DMS 273 (cell line): ENCODE data around the gene TP63.

ENCODE experiments used
- DNase-seq: peaks from one replicate; lab custom pipeline; 2025; ENCODE audit not compliant: unreplicated experiment; lab: John Stamatoyannopoulos, UW

TP63 gene

DNA sequence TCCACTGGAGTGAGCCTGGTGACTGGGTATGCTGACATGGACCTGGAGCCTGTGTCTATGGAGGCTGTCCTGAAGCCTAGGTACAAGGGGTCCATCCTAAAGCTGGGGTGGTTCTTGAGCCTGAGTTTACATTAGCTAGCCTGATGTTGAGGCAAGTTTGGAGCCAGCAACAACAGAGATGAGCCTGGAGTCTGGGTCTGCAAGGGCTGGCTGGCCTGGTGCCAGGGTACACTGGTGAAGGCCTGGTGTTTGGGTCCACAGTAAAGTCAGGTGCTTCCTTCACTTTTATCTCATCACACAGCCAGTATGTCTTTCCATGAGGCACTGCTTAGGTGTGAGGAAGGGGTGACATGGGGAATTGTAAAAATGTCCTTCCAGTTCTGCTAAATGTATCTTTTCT, 49.5 kb downstream of the TP63 start:
- no peak for DNase-seq

DNA sequence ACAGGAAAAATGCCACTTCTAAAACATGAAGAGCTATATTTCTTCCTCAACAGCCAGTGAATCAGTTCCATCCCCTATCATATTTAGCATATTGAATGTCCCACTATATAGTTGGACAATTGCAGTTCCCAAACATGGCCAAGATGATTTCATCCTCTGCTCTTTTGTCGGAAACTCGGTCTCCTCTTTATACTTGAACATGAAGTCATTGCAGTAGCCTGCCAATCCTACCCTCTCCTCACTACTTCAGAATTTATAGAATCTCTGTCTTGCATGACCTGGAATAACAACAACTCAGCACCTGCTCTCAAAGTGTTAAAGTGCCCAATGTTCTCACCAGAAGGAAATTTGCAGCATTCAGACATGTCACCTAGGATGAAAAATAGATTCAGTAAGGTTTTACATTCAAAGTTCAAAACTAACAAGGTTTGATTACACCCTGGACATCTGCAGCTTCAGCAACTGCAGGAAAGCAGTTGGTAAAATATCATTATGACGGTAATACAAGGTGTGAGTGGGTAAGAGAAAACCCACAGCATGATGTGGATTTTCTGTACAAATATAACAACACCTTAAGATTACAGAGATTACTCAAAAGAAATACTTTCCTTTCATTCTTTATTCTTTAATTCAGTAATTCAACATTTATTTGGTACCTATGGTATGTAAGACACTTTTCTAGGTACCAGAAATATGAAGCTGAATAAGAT, 52.5 kb downstream of the TP63 start:
- DNase-seq, result no peak

DNA sequence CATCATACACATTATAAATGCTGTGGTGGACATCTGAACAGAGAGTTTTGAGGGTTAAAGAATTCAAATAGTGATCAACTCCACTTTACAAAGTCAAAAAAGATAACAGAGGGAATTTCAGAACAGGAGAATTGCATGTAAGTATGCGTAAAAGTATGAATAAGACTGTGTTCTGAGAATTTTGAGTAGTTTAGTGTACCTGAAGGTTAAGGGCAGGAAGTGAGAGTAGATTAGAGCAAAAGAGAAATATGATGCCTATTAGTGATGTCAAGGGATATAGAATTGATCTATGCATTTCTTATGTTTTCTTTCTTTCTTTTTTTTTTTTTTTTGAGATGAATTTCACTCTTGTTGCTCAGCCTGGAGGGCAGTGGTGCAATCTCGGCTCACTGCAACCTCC, 53.1 kb downstream of the TP63 start:
- no peak for DNase-seq

DNA sequence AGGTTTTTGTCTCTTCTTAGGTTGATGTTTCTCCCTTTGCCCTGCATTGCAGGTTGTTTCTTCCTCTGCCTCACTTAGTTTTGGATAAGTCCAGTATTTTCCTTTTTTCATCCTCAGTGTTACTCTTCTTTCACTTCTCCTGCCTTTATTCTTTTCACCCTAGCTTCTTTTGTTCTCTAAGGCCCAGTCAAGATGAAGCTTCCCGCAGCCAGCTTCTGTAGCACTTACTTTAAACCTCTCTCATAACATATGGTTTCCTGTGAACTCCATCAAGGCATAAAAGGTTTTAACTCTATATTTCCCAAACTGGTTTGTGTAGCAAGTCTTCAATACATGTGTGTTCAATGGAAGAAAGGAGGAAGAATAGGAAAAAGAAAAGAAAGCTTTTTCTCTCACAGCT, 54.1 kb downstream of the TP63 start:
- DNase-seq, result no peak

DNA sequence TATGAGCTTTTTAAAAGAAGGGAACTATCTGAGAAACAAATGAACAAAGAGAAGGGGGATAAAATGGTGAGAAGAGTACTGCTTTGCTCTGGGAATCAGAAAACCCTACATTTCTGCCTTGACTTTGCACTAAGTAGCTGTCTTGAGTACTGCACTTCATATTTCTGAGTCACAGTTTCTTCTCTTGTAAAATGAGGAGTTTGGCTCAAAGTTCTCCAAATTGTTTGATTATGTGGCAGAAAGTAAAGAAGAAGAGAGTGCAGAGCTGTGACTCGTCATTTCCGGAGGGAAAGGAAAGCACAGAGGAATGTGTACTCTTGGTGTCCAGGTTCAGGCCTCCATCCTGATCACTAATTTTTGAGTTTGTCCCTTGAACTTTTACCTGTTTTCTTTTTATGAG, 54.7 kb downstream of the TP63 start:
- no peak for DNase-seq

DNA sequence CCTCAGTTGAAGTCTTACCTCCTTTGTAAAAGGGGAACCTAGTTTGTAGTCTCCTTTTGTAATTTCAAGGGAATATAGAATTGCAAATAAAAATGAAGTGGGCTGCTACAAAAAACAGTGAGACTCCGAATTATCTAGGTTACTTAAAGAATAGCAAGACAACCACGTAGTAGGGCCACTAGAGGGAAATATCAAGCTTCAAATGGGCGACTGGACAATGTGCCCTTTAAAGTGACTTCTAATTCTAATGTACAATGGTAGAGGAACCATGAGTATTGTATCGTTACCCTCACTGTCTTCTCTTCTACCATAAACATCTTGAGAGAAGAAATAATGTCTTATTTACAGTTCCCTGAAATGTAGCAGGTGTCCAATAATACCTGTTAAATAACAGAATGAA, 56.3 kb downstream of the TP63 start:
- DNase-seq, result no peak

DNA sequence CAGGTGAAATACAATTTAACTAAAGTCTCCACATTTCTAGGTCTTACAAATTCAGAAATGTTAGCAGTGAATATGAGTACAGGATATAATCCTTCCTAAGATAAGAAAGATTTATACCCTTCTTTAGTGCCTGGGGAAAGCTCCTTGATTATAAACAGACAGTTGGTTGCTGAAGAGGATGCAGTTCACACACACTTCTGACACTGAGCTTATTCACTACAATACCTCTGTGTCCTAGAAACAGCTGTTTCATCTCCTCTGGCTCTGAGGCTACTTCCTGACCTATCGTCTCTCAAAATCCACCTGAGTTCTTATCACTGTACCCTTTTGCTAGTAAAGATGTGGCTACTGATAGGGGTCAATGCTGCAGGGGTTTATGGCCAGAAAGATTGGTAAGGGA, 57.1 kb downstream of the TP63 start:
- no peak for DNase-seq

DNA sequence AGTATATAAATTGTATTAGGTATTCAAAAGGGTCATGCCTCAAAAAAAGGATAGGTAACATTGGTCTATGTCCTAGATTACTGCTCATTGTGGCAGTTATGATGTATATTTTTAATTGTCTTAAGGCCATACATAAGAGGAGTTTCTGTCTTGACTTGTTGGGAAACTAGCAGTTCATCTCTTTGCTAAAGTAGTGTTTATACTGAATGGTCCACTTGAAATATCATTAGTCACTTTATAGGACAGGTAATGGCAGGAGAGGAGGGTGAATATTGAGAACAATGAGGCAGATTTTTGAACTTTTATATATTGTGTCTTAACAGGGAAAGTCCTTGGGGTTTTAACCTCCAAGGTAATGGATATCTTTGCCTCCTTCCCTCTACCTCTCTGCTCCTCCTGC, 58.4 kb downstream of the TP63 start:
- no peak for DNase-seq

DNA sequence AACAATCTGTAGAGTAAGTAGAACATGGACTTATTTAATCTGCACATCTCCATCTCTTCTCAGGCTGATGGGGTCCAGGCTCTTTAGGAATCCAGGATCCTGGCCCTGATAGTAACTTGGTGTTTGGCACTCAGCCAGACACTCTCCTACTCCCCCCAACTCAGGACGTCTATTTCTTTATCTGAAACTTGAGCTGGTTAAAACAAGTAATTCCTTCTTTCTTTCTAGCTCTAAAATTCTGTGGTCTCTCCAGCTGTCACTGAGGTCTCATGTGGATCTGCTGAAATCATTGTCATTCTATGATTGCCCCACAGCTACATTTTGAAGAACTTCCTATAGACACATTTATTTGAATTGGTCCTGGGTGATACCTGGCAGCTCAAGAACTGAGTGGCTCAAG, 59.0 kb downstream of the TP63 start:
- DNase-seq, result no peak

DNA sequence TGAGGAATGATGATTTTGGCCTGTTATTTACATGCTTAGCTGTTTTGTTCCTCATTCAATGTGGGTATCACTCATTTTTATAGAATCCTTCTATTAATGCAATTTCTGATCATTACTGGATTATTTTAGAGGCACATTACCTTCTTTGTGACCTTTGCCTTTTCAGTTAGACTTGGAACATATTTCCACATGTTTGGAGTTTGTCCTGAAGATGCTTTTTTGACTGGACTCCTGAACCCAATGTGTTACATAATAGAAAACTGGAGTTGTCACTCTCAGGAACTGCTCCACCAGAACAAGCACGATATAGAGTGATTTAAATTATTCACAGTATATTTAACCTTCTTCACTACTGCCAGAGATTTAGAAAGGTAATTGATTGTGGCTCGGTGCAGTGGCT, 59.5 kb downstream of the TP63 start:
- DNase-seq, result no peak

DNA sequence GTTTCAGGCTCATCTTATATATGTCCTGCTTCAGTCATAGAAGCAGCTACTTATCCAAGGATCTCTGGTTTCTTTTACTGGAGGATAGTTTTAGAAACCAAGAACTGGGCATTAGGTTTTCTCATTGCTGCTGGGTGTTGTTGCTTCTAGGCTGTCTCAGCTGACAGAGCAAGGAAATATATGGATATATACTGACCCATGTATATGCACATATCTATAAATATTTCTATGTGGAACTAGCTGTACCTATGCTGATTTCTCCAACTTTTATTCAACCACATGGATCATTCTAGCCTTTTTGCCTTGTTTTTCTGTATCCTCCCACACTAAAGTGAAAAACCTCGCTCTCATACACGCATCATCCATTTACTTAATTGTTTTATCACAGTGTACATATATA, 64.2 kb downstream of the TP63 start:
- DNase-seq, result no peak

DNA sequence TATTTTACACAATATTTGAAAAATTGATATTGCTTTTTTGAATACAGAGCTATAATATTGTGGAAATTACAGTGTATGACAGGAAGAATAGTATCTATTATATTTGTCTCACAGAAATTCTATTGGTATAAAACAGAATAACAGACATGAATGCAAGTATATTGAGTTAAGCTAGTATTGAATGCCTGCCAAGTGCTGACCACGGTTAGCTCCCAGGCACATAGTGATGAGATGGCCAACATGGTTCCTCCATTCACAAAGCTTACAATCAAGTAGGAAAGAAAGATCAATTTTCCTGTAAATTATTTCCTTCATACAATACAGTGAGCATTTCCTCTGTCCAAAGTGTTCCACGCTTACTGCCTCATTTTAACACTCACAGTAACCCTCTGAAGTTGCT, 67.6 kb downstream of the TP63 start:
- no peak for DNase-seq

DNA sequence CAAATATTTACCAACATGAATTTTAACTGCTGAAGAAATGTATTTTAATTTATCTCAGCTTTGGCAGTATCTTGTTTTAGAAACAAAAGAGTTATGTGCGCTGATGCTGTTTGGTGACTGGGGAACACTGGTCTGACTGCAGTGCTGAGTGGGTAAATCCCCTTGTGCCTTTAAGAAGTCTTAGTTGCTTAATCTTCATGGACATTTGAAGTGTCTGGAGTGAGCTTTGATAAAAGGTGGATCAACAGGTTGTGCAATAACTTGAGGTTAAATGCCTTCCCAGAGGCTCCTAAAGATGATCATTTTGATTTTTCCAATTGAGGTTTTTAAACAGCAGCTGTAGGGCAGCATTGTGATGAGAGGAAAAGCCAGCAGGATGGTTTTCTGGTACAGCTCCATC, 68.7 kb downstream of the TP63 start:
- no peak for DNase-seq

DNA sequence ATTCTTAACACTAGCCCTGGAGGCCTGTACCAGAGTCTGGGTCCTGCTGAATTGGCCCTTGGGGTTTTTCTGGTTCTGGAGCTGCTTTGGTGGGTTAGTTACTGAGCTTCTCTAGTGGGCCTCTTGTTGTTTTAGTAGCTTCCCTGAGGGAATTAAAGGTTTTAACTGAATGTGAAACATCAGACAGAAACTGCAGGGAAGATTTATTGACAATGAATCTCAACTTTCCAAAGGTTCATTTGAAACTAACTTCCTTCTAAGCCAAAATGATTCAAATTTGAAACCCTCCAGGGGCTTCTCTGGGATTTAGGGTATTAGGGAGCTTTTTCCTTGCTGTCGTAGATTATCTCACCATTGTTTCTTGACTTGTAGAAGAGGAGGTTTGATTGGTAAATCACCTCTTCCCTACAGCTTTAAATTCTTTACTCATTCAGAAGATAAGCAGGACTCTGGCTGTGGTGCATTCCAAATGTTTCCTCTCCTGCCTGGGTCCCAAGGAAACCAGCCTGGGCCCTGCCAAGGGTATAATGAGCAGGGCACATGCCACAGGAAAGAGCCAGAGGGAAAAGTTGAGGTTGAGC, 71.0 kb downstream of the TP63 start:
- DNase-seq, result no peak

DNA sequence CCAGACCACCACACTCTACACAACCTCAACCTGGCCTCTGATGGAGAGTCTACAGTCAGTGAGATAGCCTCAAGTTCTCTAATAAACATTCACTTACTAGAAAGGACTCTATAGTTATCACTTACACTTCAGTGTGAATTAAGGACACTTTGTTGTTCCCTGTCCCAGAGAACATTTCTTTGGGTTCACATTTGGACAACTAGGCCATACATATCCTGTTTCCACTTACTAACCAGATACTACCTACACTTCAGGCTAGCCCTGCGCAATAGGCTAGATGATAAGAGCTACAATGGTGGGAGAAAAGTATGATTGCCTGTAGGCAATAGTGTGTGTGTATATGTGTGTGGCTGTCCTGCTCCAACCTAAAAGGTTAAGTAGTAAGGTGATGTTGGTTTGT, 72.7 kb downstream of the TP63 start:
- DNase-seq, result no peak

DNA sequence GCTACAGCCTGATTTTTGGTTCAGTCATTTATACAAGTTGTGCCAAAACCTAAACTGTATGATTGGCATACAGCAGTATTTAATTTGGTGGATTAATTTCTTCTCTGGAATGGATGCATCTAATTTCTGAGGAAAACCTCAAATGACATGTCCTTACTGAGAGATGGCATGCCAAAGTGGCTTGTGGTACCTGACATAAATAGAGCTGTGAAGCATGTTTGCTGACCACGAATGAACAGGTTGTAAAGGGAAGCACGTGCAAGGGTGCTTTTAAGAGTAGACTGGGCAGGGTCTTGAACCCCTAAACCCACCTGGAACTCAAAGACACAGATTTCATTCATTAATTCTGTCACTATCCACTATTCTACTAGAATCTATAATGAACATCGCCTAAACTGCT, 77.2 kb downstream of the TP63 start:
- DNase-seq, result no peak

DNA sequence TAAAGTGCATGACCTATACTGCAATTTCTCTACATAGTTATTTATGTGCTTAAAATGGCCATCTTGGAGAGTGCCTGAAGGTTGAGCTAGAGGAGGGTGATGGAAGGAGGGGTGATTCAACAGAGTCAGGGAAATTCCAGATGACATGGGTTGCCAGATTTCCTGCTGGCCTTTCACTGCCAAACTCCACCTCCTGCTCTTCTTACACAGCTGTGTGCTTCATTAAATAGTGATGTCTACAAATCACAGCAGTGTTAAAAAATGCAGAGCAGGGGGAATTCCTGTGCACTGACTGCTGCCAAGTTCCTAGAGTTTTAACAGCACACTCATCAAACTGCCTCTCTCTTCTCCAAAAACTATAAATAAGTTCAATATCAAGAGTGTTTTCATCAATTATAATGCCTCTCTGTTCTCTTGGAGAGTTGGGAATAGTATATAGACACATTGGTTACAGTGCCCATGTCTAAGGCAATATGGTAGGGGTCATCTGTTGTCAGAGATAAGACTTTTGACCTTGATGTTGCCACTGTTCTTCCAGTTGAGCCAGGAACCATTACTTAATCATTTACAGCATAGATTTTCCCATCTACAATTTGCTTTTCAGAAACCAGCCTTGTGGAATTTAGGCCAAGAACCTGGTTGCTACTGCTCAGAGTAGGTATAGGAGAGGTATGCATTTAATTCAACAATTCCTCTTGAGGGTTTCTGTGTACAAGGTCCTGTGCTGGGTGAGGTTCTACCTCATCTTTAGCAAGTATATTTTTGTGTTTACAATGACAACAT, 79.6 kb downstream of the TP63 start:
- peak; percentile 10 for DNase-seq

DNA sequence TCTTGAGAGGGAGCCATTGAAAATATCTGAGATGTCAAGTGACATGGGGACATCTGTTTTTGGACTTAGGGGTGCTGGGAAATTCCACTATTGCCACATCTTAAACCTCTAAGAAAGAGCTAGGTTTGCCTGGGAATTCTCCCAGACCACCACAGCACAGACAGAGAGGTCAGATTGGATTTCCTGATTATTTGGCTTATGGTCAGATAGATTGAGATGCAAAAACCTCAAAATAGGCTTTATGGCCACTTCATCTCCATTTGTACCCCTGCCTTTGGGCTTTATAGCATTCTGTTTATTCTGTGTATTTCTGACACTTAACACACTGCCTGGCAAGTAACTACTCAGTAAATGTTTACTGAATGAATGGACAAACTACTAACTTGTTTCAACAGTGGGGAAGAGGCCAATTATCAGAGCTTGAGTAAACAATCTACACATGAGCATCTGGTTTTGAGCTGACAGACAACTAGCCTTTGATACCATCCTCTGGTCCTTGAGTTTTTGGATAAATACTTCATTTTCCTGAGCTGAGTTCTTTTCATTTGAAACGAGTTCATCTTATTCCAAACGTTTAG, 81.8 kb downstream of the TP63 start:
- no peak for DNase-seq

DNA sequence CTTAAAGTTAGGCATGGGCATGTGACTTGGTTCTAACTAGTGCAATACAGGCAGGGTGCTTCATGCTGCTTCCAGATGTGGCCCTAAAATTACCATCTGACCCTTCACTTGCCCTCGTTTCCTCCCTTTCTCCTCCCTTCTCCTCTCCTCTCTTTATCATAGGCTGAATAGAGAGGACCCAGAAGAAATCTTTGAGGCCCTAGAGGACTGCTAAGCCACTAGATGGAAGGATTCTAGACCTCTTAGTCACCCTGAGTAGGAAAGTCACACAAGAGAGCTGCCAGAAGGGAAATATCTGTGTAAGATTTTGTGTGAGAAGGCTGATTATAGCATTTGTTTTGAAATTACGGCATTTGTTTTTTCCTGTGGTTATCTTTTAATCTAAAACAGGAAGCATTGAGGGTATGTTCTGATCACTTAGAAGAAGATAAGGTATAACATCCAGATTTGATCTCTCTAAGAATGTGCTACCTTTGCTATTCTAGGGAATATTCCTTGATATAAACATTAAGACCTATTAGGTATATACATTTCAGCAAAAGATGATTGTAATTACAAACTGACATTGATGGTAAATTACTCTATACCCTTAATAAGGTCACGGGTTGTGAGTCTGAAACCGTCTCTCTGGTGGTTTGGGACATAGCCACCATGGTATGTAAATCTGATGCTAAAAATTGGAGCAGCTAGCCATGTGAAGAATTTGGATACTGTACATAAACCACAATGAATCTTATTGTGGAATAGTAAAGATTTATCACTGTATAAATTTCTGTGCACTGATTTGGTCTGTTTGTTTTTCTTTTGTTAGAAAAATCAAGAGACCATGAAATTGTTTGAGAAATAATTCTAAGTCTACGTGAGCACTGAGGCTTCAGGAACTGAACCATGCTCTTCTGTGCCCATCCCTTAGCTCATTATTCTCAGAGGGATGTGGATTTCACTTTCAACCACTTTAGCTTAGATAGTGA, 84.1 kb downstream of the TP63 start:
- no peak for DNase-seq

DNA sequence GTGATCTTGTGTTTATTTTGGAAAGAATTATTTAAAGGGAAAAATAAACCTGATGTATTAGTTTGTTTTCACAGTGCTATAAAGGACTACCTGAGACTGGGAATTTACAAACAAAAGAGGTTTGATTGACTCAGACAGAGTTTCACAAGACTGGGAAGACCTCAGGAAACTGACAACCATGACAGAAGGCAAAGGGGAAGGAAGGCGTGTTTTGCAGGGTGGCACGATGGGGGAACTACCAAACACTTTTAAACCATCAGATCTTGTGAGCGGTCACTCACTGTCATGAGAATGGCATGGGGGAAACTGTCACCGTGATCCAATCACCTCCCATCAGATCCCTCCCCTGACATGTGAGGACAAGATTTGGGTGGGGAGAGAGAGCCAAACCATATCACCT, 87.0 kb downstream of the TP63 start:
- DNase-seq, result no peak
